PC-3 (cell line): ENCODE data around the gene SUMO3. TPM values are rescaled to one million over a fixed set of nuclear protein-coding genes. Genes with fewer than 3 reads are reported as not detected.
A peak's percentile ranks its signal among the peaks of the same experiment; 100 is the strongest.

Experiments used
- ATAC-seq: fragments of 200-7000 bp; cut with Tn5 transposase; 2 replicates; pipeline ENCODE4 v1.9.1; 2020; ENCODE audit warnings: mild to moderate bottlenecking, moderate library complexity
- BruUV-seq: library from RNA; stranded (reverse); fragments of 400-500 nt; replicated peaks from 2 replicates; lab custom pipeline; 2021; lab: Mats Ljungman, UMichigan
- CTCF ChIA-PET: fragments of 300-600 bp; sonication (Branson Sonifier 250); formaldehyde crosslinking; loops from one replicate; lab custom pipeline; 2022; ENCODE audit warnings: antibody characterized with exemption; lab: Charles Lee
- POLR2A ChIA-PET: fragments of 300-600 bp; sonication (Branson Sonifier 250); formaldehyde crosslinking; loops from one replicate; lab custom pipeline; 2022; ENCODE audit warnings: antibody characterized with exemption; ENCODE audit not compliant: unreplicated experiment; lab: Charles Lee
- DNase-seq: peaks from one replicate; pipeline ENCODE4 v3.0.0-alpha.2; 2015
- H2AFZ ChIP-seq: fragments of 300-600 bp; sonication (generic); 2 replicates; pipeline ENCODE4 v1.6.0; 2016; ENCODE audit warnings: antibody characterized with exemption, low read length
- H3F3A ChIP-seq: fragments of 300-600 bp; sonication (generic); one replicate; pipeline ENCODE4 v1.6.0; 2017; ENCODE audit warnings: antibody characterized with exemption, low read length, control low read depth, mild to moderate bottlenecking; ENCODE audit not compliant: unreplicated experiment
- H3K27ac ChIP-seq: fragments of 300-600 bp; sonication (generic); 2 replicates; pipeline ENCODE4 v1.5.1; 2016; ENCODE audit warnings: mild to moderate bottlenecking, low read length
- H3K27me3 ChIP-seq: fragments of 300-600 bp; sonication (generic); 2 replicates; pipeline ENCODE4 v1.6.1; 2016; ENCODE audit warnings: low read length, mixed read lengths
- H3K36me3 ChIP-seq: fragments of 300-600 bp; sonication (generic); 2 replicates; pipeline ENCODE4 v1.6.1; 2016; ENCODE audit warnings: low read depth, mixed run types, low read length, mixed read lengths
- H3K4me1 ChIP-seq: fragments of 300-600 bp; sonication (generic); 2 replicates; pipeline ENCODE4 v1.5.1; 2016; ENCODE audit warnings: low read length; ENCODE audit not compliant: insufficient read depth
- H3K4me2 ChIP-seq: fragments of 300-600 bp; sonication (generic); 2 replicates; pipeline ENCODE4 v1.6.0; 2016; ENCODE audit warnings: low read length
- H3K4me3 ChIP-seq: fragments of 300-600 bp; sonication (generic); 2 replicates; pipeline ENCODE4 v1.5.1; 2016; ENCODE audit warnings: mild to moderate bottlenecking, low read length, mixed read lengths
- H3K79me2 ChIP-seq: fragments of 300-600 bp; sonication (generic); 2 replicates; pipeline ENCODE4 v1.6.1; 2017; ENCODE audit warnings: low read length, mixed read lengths
- H3K9ac ChIP-seq: fragments of 300-600 bp; sonication (generic); 2 replicates; pipeline ENCODE4 v1.6.0; 2016; ENCODE audit warnings: mild to moderate bottlenecking, low read length
- H3K9me2 ChIP-seq: fragments of 300-600 bp; sonication (generic); replicated peaks from 2 replicates; pipeline ENCODE4 v1.6.1; 2016; ENCODE audit warnings: mixed run types, low read length, mixed read lengths
- H3K9me3 ChIP-seq: fragments of 300-600 bp; sonication (generic); 2 replicates; pipeline ENCODE4 v1.6.1; 2016; ENCODE audit warnings: low read length, mixed read lengths
- H4K20me1 ChIP-seq: fragments of 300-600 bp; sonication (generic); 2 replicates; pipeline ENCODE4 v1.6.1; 2016; ENCODE audit warnings: low read length, mixed read lengths
- EZH2 ChIP-seq: fragments of 300-600 bp; sonication (generic); IDR thresholded peaks from one replicate; pipeline ENCODE4 v1.6.1; 2017; ENCODE audit warnings: antibody characterized with exemption, mild to moderate bottlenecking, low read length; ENCODE audit not compliant: unreplicated experiment
- EZH2phosphoT487 ChIP-seq: fragments of 300-600 bp; sonication (generic); IDR thresholded peaks from 2 replicates; pipeline ENCODE4 v1.6.1; 2018; ENCODE audit warnings: mild to moderate bottlenecking, antibody characterized with exemption, low read length, borderline replicate concordance
- intact Hi-C: fragments of 100-400 bp; cut with micrococcal nuclease; formaldehyde crosslinking; loops from 2 replicates; pipeline ENCODE4 v1.9.0; 2023
- total RNA-seq: library from RNA; depleted of rRNA; stranded (reverse); fragments of >200 nt; gene quantifications from 2 replicates; pipeline ENCODE4 v1.2.3, GENCODE V29; 2014
- TF ChIP-seq, protein P1 (sequence below): fragments of 300-600 bp; sonication (generic); conservative IDR thresholded peaks from 2 replicates; pipeline ENCODE4 v1.5.1; 2017; ENCODE audit warnings: antibody characterized with exemption, low read depth, mild to moderate bottlenecking, low read length

The SUMO3 gene
- total RNA-seq, 1 experiment from 2014 or later = 242 TPM

DNA sequence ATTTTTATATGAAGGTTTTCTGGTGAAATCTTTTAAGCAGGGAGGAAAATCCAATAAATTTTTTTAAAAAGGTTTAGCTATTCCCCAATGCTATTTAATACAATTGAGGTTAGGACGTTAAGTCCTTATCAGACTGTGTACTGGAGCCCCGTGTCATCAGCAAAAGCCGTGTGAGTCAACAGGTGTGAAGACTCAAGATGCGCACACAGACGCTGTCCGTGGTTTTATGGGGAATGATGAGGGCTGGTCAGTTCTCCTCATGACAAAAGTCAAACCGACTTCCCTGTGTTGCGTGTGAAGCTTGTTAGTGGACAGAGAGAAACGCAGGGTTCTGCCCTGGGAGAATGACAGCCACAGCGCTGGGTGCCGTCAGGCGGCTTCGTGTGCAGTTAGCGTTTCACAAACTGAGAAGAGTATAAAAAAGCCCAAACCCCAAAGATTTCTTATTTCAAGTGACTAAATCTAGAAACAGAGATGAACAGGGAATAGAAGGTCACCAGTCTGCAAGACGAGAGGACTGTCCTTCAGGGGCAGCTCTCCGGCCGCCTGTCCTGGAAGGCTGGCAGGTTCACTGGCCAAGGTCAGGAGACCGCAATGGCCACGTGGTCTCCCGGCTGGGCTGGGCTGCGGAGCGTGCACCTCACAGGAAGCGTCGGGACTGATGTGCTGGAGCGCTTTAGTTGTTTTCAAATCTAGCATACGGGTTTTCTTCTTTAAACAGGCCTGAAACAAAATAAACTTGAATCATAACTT, 33.2 kb upstream of the SUMO3 start:
- Histone ChIP-seq H3K4me1 (peaks cover 10% of the 10 kb centered on the region), H3K9me3 (no peaks in the 10 kb centered on the region), H3K4me2 (no peak overlapping the region), H3K27me3 (no peaks in the 10 kb centered on the region), H3K9me2 (no peaks in the 10 kb centered on the region), H3K27ac (no peak overlapping the region), H3K4me3 (no peak overlapping the region), H2AFZ (no peak overlapping the region), H3K79me2 (peaks cover 36% of the 10 kb centered on the region), H4K20me1 (0 out of 2 replicates have a peak, but pooled peaks cover 19% of the 10 kb centered on the region), H3F3A (no peaks in the 10 kb centered on the region), H3K9ac (no peak overlapping the region), H3K36me3 (peaks cover 51% of the 10 kb centered on the region)
- TF ChIP-seq EZH2 (no peak), EZH2phosphoT487 (no peak)
- TF ChIP-seq, protein P1, sequence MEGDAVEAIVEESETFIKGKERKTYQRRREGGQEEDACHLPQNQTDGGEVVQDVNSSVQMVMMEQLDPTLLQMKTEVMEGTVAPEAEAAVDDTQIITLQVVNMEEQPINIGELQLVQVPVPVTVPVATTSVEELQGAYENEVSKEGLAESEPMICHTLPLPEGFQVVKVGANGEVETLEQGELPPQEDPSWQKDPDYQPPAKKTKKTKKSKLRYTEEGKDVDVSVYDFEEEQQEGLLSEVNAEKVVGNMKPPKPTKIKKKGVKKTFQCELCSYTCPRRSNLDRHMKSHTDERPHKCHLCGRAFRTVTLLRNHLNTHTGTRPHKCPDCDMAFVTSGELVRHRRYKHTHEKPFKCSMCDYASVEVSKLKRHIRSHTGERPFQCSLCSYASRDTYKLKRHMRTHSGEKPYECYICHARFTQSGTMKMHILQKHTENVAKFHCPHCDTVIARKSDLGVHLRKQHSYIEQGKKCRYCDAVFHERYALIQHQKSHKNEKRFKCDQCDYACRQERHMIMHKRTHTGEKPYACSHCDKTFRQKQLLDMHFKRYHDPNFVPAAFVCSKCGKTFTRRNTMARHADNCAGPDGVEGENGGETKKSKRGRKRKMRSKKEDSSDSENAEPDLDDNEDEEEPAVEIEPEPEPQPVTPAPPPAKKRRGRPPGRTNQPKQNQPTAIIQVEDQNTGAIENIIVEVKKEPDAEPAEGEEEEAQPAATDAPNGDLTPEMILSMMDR = no peak
- intact Hi-C loops = no loop called here
- no TSS peak for BruUV-seq
- no peak for ATAC-seq
- POLR2A ChIA-PET = no interaction called here
- no peak for DNase-seq
- CTCF ChIA-PET = no interaction called here

DNA sequence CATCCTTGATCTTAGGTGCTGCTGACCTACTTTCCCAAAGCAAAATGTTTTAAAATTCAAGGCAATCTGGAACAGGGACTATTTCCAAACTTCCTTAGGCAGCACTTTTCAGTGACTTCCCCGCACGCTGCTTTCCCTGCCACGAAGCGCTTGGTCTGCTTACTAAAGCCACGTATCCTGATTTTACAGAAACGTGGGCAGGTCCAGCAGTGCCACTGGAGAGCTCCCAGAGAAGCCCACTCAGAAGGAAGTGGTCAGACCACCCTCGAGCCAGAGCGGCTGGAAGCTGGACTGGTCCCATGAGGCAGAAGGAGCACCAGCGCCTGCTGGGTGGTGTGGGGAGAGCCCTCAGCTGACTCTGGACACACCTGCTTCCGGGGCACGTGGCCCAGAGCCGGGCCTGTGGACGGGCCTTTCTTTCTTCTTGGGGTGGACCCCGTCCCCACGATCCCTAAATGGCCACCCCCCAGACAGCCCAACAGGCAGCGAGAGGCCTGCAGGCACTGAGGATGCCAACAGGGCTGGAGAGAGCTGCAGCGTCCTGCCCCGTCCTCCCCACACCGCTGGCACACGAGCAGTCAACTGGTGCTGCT, 32.4 kb upstream of the SUMO3 start:
- Histone ChIP-seq H3K4me2 (no peak overlapping the region), H3F3A (no peaks in the 10 kb centered on the region), H3K27me3 (no peaks in the 10 kb centered on the region), H3K9me3 (no peaks in the 10 kb centered on the region), H3K79me2 (peaks cover 28% of the 10 kb centered on the region), H3K9me2 (no peaks in the 10 kb centered on the region), H3K9ac (no peak overlapping the region), H3K27ac (no peak overlapping the region), H2AFZ (no peak overlapping the region), H3K36me3 (peaks cover 45% of the 10 kb centered on the region), H3K4me3 (no peak overlapping the region), H3K4me1 (peaks cover 11% of the 10 kb centered on the region), H4K20me1 (0 out of 2 replicates have a peak, but pooled peaks cover 19% of the 10 kb centered on the region)
- no TSS peak for BruUV-seq
- ATAC-seq = no peak
- no peak for DNase-seq
- TF ChIP-seq, protein P1 = no peak
- TF ChIP-seq EZH2 = no peak
- no peak for TF ChIP-seq EZH2phosphoT487
- intact Hi-C loops = no loop called here
- ChIA-PET CTCF (no interaction called here), POLR2A (no interaction called here)

DNA sequence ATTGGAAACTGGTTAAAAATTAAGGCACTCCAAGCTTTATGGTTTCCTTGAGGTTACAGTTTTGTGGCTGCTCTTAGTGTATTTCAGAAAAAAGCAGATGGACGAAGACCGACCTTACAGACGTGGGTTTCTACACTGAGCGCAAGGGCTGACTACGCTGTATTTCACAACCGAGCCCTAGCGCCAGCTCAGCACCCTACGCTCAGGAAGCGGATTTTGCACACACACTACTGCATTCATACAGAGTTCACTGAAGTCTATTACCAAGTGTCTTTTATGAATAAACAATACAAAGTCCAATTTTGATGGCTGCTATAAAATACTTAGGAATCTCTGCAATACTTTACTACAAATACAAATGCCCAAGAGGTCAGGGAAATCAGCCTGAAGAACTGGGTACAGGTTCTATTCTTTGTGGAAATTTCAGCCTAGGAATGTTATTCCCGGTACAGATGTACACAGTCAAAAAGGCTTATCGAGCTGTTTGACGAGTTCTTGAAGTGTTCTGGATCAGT, 31.8 kb upstream of the SUMO3 start:
- no peak overlapping the region for H3K27ac ChIP-seq
- no peak overlapping the region for H2AFZ ChIP-seq
- H3F3A ChIP-seq = no peaks in the 10 kb centered on the region
- no peak for DNase-seq
- TF ChIP-seq EZH2phosphoT487 (no peak), EZH2 (no peak)
- TF ChIP-seq, protein P1 = no peak
- H3K9me3 ChIP-seq = no peaks in the 10 kb centered on the region
- H3K9me2 ChIP-seq = no peaks in the 10 kb centered on the region
- ChIA-PET CTCF (no interaction called here), POLR2A (no interaction called here)
- peaks cover 22% of the 10 kb centered on the region for H3K79me2 ChIP-seq
- intact Hi-C loops = no loop called here
- H3K9ac ChIP-seq = no peak overlapping the region
- ATAC-seq = no peak
- no peak overlapping the region for H3K4me3 ChIP-seq
- 0 out of 2 replicates have a peak, but pooled peaks cover 13% of the 10 kb centered on the region for H4K20me1 ChIP-seq
- peaks cover 11% of the 10 kb centered on the region for H3K4me1 ChIP-seq
- no peak overlapping the region for H3K4me2 ChIP-seq
- H3K27me3 ChIP-seq = no peaks in the 10 kb centered on the region
- peaks cover 39% of the 10 kb centered on the region for H3K36me3 ChIP-seq
- TSS peak; percentile 31 for BruUV-seq
